HEK293 (cell line): ENCODE data around the gene MSANTD3.

ENCODE experiments used
- ZBTB17 ChIP-seq: fragments of 450-650 bp; formaldehyde crosslinking; IDR thresholded peaks from 2 replicates; pipeline ENCODE4 v1.5.1; 2016; ENCODE audit warnings: missing biosample characterization, missing genetic modification characterization
- ZBTB21 ChIP-seq: fragments of 450-650 bp; formaldehyde crosslinking; IDR thresholded peaks from 2 replicates; pipeline ENCODE4 v1.5.1; 2017; ENCODE audit warnings: missing biosample characterization, missing genetic modification characterization
- ZBTB7A ChIP-seq: fragments of 450-650 bp; formaldehyde crosslinking; IDR thresholded peaks from 2 replicates; pipeline ENCODE4 v1.5.1; 2016; ENCODE audit warnings: low read depth, missing biosample characterization, missing genetic modification characterization
- ZFP37 ChIP-seq: fragments of 450-650 bp; formaldehyde crosslinking; IDR thresholded peaks from 2 replicates; pipeline ENCODE4 v1.5.1; 2016; ENCODE audit warnings: missing biosample characterization, missing genetic modification characterization
- ZNF24 ChIP-seq: fragments of 450-650 bp; formaldehyde crosslinking; IDR thresholded peaks from 2 replicates; pipeline ENCODE4 v1.5.1; 2016; ENCODE audit warnings: missing biosample characterization, missing genetic modification characterization
- ZNF26 ChIP-seq: fragments of 450-650 bp; formaldehyde crosslinking; IDR thresholded peaks from 2 replicates; pipeline ENCODE4 v1.5.1; 2016; ENCODE audit warnings: missing biosample characterization, missing genetic modification characterization
- ZNF354C ChIP-seq: fragments of 450-650 bp; formaldehyde crosslinking; IDR thresholded peaks from 2 replicates; pipeline ENCODE4 v1.5.1; 2016; ENCODE audit warnings: missing biosample characterization, missing genetic modification characterization, low read depth, borderline replicate concordance
- ZNF768 ChIP-seq: fragments of 450-650 bp; formaldehyde crosslinking; IDR thresholded peaks from 2 replicates; pipeline ENCODE4 v1.5.1; 2018; ENCODE audit warnings: missing biosample characterization, mild to moderate bottlenecking, missing genetic modification characterization
- TF ChIP-seq, protein P1 (sequence below): fragments of 450-650 bp; formaldehyde crosslinking; IDR thresholded peaks from 2 replicates; pipeline ENCODE4 v1.5.1; 2016; ENCODE audit warnings: missing biosample characterization, missing genetic modification characterization
- TF ChIP-seq, protein P2 (sequence below): sonication (generic); formaldehyde crosslinking; IDR thresholded peaks from 2 replicates; pipeline ENCODE4 v1.8.1; 2022; ENCODE audit warnings: mild to moderate bottlenecking, moderate library complexity, missing genetic modification reagents

GRCh38 chr9:100437860-100438805, 11.2 kb downstream of the MSANTD3 start:
- TF ChIP-seq, protein P1, sequence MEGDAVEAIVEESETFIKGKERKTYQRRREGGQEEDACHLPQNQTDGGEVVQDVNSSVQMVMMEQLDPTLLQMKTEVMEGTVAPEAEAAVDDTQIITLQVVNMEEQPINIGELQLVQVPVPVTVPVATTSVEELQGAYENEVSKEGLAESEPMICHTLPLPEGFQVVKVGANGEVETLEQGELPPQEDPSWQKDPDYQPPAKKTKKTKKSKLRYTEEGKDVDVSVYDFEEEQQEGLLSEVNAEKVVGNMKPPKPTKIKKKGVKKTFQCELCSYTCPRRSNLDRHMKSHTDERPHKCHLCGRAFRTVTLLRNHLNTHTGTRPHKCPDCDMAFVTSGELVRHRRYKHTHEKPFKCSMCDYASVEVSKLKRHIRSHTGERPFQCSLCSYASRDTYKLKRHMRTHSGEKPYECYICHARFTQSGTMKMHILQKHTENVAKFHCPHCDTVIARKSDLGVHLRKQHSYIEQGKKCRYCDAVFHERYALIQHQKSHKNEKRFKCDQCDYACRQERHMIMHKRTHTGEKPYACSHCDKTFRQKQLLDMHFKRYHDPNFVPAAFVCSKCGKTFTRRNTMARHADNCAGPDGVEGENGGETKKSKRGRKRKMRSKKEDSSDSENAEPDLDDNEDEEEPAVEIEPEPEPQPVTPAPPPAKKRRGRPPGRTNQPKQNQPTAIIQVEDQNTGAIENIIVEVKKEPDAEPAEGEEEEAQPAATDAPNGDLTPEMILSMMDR (tag by site-specific recombination): no peak
- TF ChIP-seq ZBTB7A (no peak), ZNF354C (no peak), ZBTB17 (tag by site-specific recombination) (no peak), ZFP37 (tag by site-specific recombination) (no peak), ZBTB21 (tag by site-specific recombination) (no peak), ZNF24 (tag by site-specific recombination) (no peak), ZNF26 (tag by site-specific recombination) (no peak), ZNF768 (tag by site-specific recombination) (no peak)
- TF ChIP-seq, protein P2, sequence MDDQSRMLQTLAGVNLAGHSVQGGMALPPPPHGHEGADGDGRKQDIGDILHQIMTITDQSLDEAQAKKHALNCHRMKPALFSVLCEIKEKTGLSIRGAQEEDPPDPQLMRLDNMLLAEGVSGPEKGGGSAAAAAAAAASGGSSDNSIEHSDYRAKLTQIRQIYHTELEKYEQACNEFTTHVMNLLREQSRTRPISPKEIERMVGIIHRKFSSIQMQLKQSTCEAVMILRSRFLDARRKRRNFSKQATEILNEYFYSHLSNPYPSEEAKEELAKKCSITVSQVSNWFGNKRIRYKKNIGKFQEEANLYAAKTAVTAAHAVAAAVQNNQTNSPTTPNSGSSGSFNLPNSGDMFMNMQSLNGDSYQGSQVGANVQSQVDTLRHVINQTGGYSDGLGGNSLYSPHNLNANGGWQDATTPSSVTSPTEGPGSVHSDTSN (CRISPR knock-in tag): no peak
